HCT116 (cell line): Measurements from ENCODE around the gene YWHAH.

Source experiments
- CEBPB ChIP-seq: IDR thresholded peaks from 2 replicates; pipeline ENCODE4 v1.6.1; 2012; ENCODE audit warnings: low read depth
- POLR2A ChIP-seq: IDR thresholded peaks from 2 replicates; pipeline ENCODE4 v1.7.0; 2011; ENCODE audit warnings: borderline replicate concordance; ENCODE audit not compliant: insufficient read depth, insufficient read length; ENCODE audit errors: extremely low read depth
- POLR2AphosphoS5 ChIP-seq: IDR thresholded peaks from 2 replicates; pipeline ENCODE4 v1.6.1; 2011; ENCODE audit warnings: mild to moderate bottlenecking, low read depth, low read length, moderate library complexity
- TF ChIP-seq, protein P1 (sequence below), 3 experiments: fragments of 200-600 bp in 1 of 3; sonication (generic) in 1 of 3; IDR thresholded peaks in 2 of 3; conservative IDR thresholded peaks in 1 of 3; 2 replicates each; pipeline ENCODE4 v1.5.1; 2012 to 2017; ENCODE audit warnings: low read depth in 2 of 3, low read length in 2 of 3, antibody characterized with exemption in 1 of 3, borderline replicate concordance in 1 of 3, control low read depth in 1 of 3, mild to moderate bottlenecking in 1 of 3, mixed read lengths in 1 of 3, mixed run types in 1 of 3, moderate library complexity in 1 of 3; ENCODE audit not compliant: insufficient read depth in 1 of 3

GRCh38 chr22:31901388-31902137 is 42.8 kb upstream of the YWHAH start:
- TF ChIP-seq POLR2AphosphoS5 (no peak), CEBPB (no peak), POLR2A (no peak)
- TF ChIP-seq, protein P1, sequence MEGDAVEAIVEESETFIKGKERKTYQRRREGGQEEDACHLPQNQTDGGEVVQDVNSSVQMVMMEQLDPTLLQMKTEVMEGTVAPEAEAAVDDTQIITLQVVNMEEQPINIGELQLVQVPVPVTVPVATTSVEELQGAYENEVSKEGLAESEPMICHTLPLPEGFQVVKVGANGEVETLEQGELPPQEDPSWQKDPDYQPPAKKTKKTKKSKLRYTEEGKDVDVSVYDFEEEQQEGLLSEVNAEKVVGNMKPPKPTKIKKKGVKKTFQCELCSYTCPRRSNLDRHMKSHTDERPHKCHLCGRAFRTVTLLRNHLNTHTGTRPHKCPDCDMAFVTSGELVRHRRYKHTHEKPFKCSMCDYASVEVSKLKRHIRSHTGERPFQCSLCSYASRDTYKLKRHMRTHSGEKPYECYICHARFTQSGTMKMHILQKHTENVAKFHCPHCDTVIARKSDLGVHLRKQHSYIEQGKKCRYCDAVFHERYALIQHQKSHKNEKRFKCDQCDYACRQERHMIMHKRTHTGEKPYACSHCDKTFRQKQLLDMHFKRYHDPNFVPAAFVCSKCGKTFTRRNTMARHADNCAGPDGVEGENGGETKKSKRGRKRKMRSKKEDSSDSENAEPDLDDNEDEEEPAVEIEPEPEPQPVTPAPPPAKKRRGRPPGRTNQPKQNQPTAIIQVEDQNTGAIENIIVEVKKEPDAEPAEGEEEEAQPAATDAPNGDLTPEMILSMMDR (IDR thresholded peaks at IDR 0.05 in 2 of 3, conservative IDR thresholded peaks at IDR 0.05 in 1 of 3; ENCODE audit: borderline replicate concordance in 1 of 3, insufficient read depth in 1 of 3, low read depth in 2 of 3, low read length in 2 of 3), result no peak
